Activated CD8-positive, alpha-beta memory T cell treated with anti-CD3 and anti-CD28 coated beads, Interleukin-2, amount 50 U/mL, for 48 hours (primary cell): Measurements from ENCODE around the gene NUP153.

Source experiments
- DNase-seq: peaks from one replicate; pipeline ENCODE4 v3.0.0-alpha.2; 2020

Gene NUP153

GRCh38 chr6:17656092-17656491, 50.6 kb downstream of the NUP153 start:
- DNase-seq = no peak

- no peak for DNase-seq
Measured at GRCh38 chr6:17653198-17653882, 53.4 kb downstream of the NUP153 start.

GRCh38 chr6:17650656-17651309, 55.9 kb downstream of the NUP153 start:
- no peak for DNase-seq

- no peak for DNase-seq
Measured at GRCh38 chr6:17648745-17649144, 58.0 kb downstream of the NUP153 start.

- no peak for DNase-seq
Measured at GRCh38 chr6:17640477-17640917, 66.2 kb downstream of the NUP153 start.

- no peak for DNase-seq
Measured at GRCh38 chr6:17638212-17638715, 68.5 kb downstream of the NUP153 start.

GRCh38 chr6:17635568-17635967, 71.2 kb downstream of the NUP153 start:
- no peak for DNase-seq

GRCh38 chr6:17633465-17634188, 73.1 kb downstream of the NUP153 start:
- no peak for DNase-seq

- DNase-seq = no peak
Measured at GRCh38 chr6:17632934-17633333, 73.8 kb downstream of the NUP153 start.

- no peak for DNase-seq
Measured at GRCh38 chr6:17630511-17631073, 76.1 kb downstream of the NUP153 start.

GRCh38 chr6:17629824-17630510, 76.8 kb downstream of the NUP153 start:
- DNase-seq = no peak

GRCh38 chr6:17628873-17629272, 77.9 kb downstream of the NUP153 start:
- DNase-seq = no peak

- no peak for DNase-seq
Measured at GRCh38 chr6:17624396-17624795, 82.3 kb downstream of the NUP153 start.

- DNase-seq = no peak
Measured at GRCh38 chr6:17622144-17622543, 84.6 kb downstream of the NUP153 start.

- DNase-seq = no peak
Measured at GRCh38 chr6:17621003-17621402, 85.7 kb downstream of the NUP153 start.

GRCh38 chr6:17615794-17616193, 90.9 kb downstream of the NUP153 start:
- DNase-seq = no peak

GRCh38 chr6:17612048-17612447, 94.7 kb downstream of the NUP153 start:
- no peak for DNase-seq

- DNase-seq = no peak
Measured at GRCh38 chr6:17610835-17611234, 95.9 kb downstream of the NUP153 start.

GRCh38 chr6:17606606-17607005, 100.1 kb downstream of the NUP153 start:
- no peak for DNase-seq

- no peak for DNase-seq
Measured at GRCh38 chr6:17602888-17603287, 103.8 kb downstream of the NUP153 start.

- DNase-seq = no peak
Measured at GRCh38 chr6:17601386-17601703, 105.4 kb downstream of the NUP153 start.

GRCh38 chr6:17600527-17601385, 106.0 kb downstream of the NUP153 start:
- peak; percentile 80 for DNase-seq
